Liver (tissue), 9 donors: ENCODE results near the gene ANKRD1. TPM values are rescaled to one million over a fixed set of nuclear protein-coding genes. Genes with fewer than 3 reads are reported as not detected.

ENCODE experiments used
- DNase-seq: peaks from one replicate; pipeline ENCODE4 v3.0.0-alpha.2; 2017; ENCODE audit warnings: low spot score
- H3K27ac ChIP-seq, 2 donors: one replicate each; pipeline ENCODE4 v1.7.0; 2013; ENCODE audit warnings: inconsistent platforms in 2 of 2, low read length in 2 of 2, control low read depth in 1 of 2, low read depth in 1 of 2, mild to moderate bottlenecking in 1 of 2
- H3K27me3 ChIP-seq, 4 donors: one replicate each; pipeline versions ENCODE4 v1.6.1 to v1.7.0; 2013; ENCODE audit warnings: low read length in 3 of 4, inconsistent platforms in 1 of 4, mild to moderate bottlenecking in 1 of 4, moderate library complexity in 1 of 4; ENCODE audit not compliant: control insufficient read depth in 4 of 4, insufficient read depth in 4 of 4
- H3K36me3 ChIP-seq, 4 donors: one replicate each; pipeline versions ENCODE4 v1.6.1 to v1.7.0; 2013; ENCODE audit warnings: low read length in 3 of 4, mild to moderate bottlenecking in 3 of 4, low read depth in 1 of 4, moderate library complexity in 1 of 4; ENCODE audit not compliant: control insufficient read depth in 4 of 4, insufficient read depth in 3 of 4
- H3K4me1 ChIP-seq, 4 donors: one replicate each; pipeline versions ENCODE4 v1.6.1 to v1.7.0; 2013; ENCODE audit warnings: low read length in 3 of 4, mild to moderate bottlenecking in 3 of 4, moderate library complexity in 1 of 4; ENCODE audit not compliant: control insufficient read depth in 4 of 4, insufficient read depth in 4 of 4
- H3K4me3 ChIP-seq, 3 donors: one replicate each; pipeline versions ENCODE4 v1.6.1 to v1.7.0; 2013; ENCODE audit warnings: low read length in 3 of 3, control low read depth in 1 of 3, low read depth in 1 of 3, mild to moderate bottlenecking in 1 of 3
- H3K9ac ChIP-seq, 2 donors: one replicate each; pipeline ENCODE4 v1.7.0; 2013; ENCODE audit warnings: low read length in 2 of 2, mild to moderate bottlenecking in 2 of 2, moderate library complexity in 2 of 2, control low read depth in 1 of 2, low read depth in 1 of 2
- H3K9me3 ChIP-seq, 4 donors: one replicate each; pipeline versions ENCODE4 v1.6.1 to v1.7.0; 2013; ENCODE audit warnings: low read length in 3 of 4; ENCODE audit not compliant: control insufficient read depth in 4 of 4
- EGR1 ChIP-seq, 2 donors: IDR thresholded peaks; 2 replicates each; pipeline ENCODE4 v1.6.1; 2016 to 2018; ENCODE audit warnings: antibody characterized with exemption in 2 of 2, low read depth in 2 of 2
- FOXA1 ChIP-seq: IDR thresholded peaks from 2 replicates; pipeline ENCODE4 v1.6.1; 2016; ENCODE audit warnings: antibody characterized with exemption
- FOXA2 ChIP-seq: IDR thresholded peaks from 2 replicates; pipeline ENCODE4 v1.6.1; 2016; ENCODE audit warnings: antibody characterized with exemption
- GABPA ChIP-seq, 2 donors: IDR thresholded peaks in 1 of 2; conservative IDR thresholded peaks in 1 of 2; 2 replicates each; pipeline ENCODE4 v1.6.1; 2016; ENCODE audit warnings: antibody characterized with exemption in 2 of 2, mild to moderate bottlenecking in 1 of 2, moderate library complexity in 1 of 2
- HNF4A ChIP-seq, 2 donors: conservative IDR thresholded peaks; 2 replicates each; pipeline ENCODE4 v1.6.1; 2016; ENCODE audit warnings: antibody characterized with exemption in 2 of 2, mild to moderate bottlenecking in 2 of 2
- HNF4G ChIP-seq: IDR thresholded peaks from 2 replicates; pipeline ENCODE4 v1.6.1; 2016; ENCODE audit warnings: antibody characterized with exemption
- JUND ChIP-seq, 2 donors: IDR thresholded peaks; 2 replicates each; pipeline ENCODE4 v1.6.1; 2016; ENCODE audit warnings: antibody characterized with exemption in 2 of 2
- NR2F2 ChIP-seq: IDR thresholded peaks from 2 replicates; pipeline ENCODE4 v1.6.1; 2016; ENCODE audit warnings: antibody characterized with exemption
- RAD21 ChIP-seq, 2 donors: IDR thresholded peaks; 2 replicates each; pipeline ENCODE4 v1.6.1; 2016; ENCODE audit warnings: antibody characterized with exemption in 2 of 2, mild to moderate bottlenecking in 2 of 2
- RXRA ChIP-seq, 2 donors: IDR thresholded peaks; 2 replicates each; pipeline ENCODE4 v1.6.1; 2017 to 2018; ENCODE audit warnings: antibody characterized with exemption in 2 of 2, mild to moderate bottlenecking in 1 of 2
- SP1 ChIP-seq: IDR thresholded peaks from 2 replicates; pipeline ENCODE4 v1.6.1; 2018; ENCODE audit warnings: antibody characterized with exemption, mild to moderate bottlenecking
- TAF1 ChIP-seq: conservative IDR thresholded peaks from 2 replicates; pipeline ENCODE4 v1.6.1; 2016; ENCODE audit warnings: antibody characterized with exemption, mild to moderate bottlenecking
- YY1 ChIP-seq: IDR thresholded peaks from 2 replicates; pipeline ENCODE4 v1.6.1; 2016; ENCODE audit warnings: antibody characterized with exemption, mild to moderate bottlenecking
- WGBS: extraction: QIAGEN DNeasy Blood & Tissue Kit; methylation state at CpG from one replicate; pipeline ENCODE4 v1.1.7; 2013; 5-methylcytosine and 5-hydroxymethylcytosine counted together
- polyA plus RNA-seq, 2 donors: library from polyadenylated mRNA; stranded (reverse) in 1 of 2; unstranded in 1 of 2; fragments of 200-250 nt in 1 of 2; fragments of >200 nt in 1 of 2; fragmentation: Nextera tagmentation in 1 of 2; extraction: Ambion mirVana in 1 of 2; gene quantifications; one replicate each; pipeline versions ENCODE4 v1.2.1 to v1.2.3, GENCODE V29; 2013 to 2015
- total RNA-seq, 2 donors: library from RNA; depleted of rRNA; stranded (reverse); fragments of >200 nt; gene quantifications; one replicate each; pipeline ENCODE4 v1.2.3, GENCODE V29; 2014
- TF ChIP-seq, protein P1 (sequence below): IDR thresholded peaks from 2 replicates; pipeline ENCODE4 v1.6.1; 2016; ENCODE audit warnings: antibody characterized with exemption
- TF ChIP-seq, protein P2 (sequence below): IDR thresholded peaks from 2 replicates; pipeline ENCODE4 v1.6.1; 2016; ENCODE audit warnings: antibody characterized with exemption, mild to moderate bottlenecking
- TF ChIP-seq, protein P3 (sequence below): fragments of 150-350 bp; IDR thresholded peaks from 2 replicates; pipeline ENCODE4 v1.5.1; 2017; ENCODE audit warnings: improper control_type of control experiment, low read depth, low read length; ENCODE audit not compliant: missing input control
- TF ChIP-seq, protein P4 (sequence below): IDR thresholded peaks from 2 replicates; pipeline ENCODE4 v1.6.1; 2016; ENCODE audit warnings: antibody characterized with exemption
- TF ChIP-seq, protein P5 (sequence below): IDR thresholded peaks from 2 replicates; pipeline ENCODE4 v1.6.1; 2016; ENCODE audit warnings: antibody characterized with exemption
- donor health status: healthy.
- donor health status: healthy.
- donor health status: healthy.
- donor health status: healthy.
- donor health status: healthy.

Gene ANKRD1
- total and polyA plus RNA-seq, 4 donors, result 0.16 to 0.25 TPM; not detected in 2

DNA sequence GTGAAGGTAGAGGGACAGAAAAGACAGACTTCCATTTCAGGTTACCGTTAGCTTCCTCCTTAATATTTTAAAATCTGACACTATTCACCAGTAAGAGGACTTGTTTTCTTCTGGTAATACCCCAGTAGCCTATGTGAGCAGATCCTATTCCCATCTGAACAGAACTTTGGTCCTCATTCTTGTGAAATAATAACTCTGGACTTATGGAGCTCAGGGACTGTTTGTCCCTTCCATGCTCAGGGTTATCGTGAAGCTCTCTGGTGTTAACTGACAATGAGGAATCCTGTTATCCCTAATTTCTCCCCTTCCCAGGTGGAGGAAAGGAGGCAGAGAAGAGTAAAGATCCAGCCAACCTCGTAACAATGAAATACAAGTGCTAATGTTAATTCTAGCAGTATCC lies 47.0 kb upstream of the ANKRD1 start:
- H3K9ac ChIP-seq, result no peak overlapping the region
- no peak overlapping the region for H3K4me3 ChIP-seq
- no peaks in the 10 kb centered on the region for H3K27me3 ChIP-seq
- no peaks in the 10 kb centered on the region for H3K36me3 ChIP-seq
- no peak for DNase-seq
- no peaks in the 10 kb centered on the region for H3K9me3 ChIP-seq
- 80% methylated on average over 3 of the region's 3 CpGs for WGBS
- no peaks in the 10 kb centered on the region for H3K4me1 ChIP-seq
- TF ChIP-seq, protein P1, sequence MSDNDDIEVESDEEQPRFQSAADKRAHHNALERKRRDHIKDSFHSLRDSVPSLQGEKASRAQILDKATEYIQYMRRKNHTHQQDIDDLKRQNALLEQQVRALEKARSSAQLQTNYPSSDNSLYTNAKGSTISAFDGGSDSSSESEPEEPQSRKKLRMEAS, result no peak
- TF ChIP-seq GABPA (IDR thresholded peaks at IDR 0.05 in 1 of 2, conservative IDR thresholded peaks at IDR 0.05 in 1 of 2) (no peak), FOXA1 (no peak), FOXA2 (no peak), HNF4A (conservative IDR thresholded peaks at IDR 0.05) (no peak), EGR1 (IDR thresholded peaks at IDR 0.05; ENCODE audit: low read depth in 2 of 2) (no peak), RAD21 (IDR thresholded peaks at IDR 0.05) (no peak), TAF1 (no peak), HNF4G (no peak), SP1 (no peak), JUND (IDR thresholded peaks at IDR 0.05) (no peak), RXRA (IDR thresholded peaks at IDR 0.05) (no peak), YY1 (no peak), NR2F2 (no peak)
- TF ChIP-seq, protein P2, sequence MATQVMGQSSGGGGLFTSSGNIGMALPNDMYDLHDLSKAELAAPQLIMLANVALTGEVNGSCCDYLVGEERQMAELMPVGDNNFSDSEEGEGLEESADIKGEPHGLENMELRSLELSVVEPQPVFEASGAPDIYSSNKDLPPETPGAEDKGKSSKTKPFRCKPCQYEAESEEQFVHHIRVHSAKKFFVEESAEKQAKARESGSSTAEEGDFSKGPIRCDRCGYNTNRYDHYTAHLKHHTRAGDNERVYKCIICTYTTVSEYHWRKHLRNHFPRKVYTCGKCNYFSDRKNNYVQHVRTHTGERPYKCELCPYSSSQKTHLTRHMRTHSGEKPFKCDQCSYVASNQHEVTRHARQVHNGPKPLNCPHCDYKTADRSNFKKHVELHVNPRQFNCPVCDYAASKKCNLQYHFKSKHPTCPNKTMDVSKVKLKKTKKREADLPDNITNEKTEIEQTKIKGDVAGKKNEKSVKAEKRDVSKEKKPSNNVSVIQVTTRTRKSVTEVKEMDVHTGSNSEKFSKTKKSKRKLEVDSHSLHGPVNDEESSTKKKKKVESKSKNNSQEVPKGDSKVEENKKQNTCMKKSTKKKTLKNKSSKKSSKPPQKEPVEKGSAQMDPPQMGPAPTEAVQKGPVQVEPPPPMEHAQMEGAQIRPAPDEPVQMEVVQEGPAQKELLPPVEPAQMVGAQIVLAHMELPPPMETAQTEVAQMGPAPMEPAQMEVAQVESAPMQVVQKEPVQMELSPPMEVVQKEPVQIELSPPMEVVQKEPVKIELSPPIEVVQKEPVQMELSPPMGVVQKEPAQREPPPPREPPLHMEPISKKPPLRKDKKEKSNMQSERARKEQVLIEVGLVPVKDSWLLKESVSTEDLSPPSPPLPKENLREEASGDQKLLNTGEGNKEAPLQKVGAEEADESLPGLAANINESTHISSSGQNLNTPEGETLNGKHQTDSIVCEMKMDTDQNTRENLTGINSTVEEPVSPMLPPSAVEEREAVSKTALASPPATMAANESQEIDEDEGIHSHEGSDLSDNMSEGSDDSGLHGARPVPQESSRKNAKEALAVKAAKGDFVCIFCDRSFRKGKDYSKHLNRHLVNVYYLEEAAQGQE, result no peak
- TF ChIP-seq, protein P3, sequence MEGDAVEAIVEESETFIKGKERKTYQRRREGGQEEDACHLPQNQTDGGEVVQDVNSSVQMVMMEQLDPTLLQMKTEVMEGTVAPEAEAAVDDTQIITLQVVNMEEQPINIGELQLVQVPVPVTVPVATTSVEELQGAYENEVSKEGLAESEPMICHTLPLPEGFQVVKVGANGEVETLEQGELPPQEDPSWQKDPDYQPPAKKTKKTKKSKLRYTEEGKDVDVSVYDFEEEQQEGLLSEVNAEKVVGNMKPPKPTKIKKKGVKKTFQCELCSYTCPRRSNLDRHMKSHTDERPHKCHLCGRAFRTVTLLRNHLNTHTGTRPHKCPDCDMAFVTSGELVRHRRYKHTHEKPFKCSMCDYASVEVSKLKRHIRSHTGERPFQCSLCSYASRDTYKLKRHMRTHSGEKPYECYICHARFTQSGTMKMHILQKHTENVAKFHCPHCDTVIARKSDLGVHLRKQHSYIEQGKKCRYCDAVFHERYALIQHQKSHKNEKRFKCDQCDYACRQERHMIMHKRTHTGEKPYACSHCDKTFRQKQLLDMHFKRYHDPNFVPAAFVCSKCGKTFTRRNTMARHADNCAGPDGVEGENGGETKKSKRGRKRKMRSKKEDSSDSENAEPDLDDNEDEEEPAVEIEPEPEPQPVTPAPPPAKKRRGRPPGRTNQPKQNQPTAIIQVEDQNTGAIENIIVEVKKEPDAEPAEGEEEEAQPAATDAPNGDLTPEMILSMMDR, result no peak
- TF ChIP-seq, protein P4, sequence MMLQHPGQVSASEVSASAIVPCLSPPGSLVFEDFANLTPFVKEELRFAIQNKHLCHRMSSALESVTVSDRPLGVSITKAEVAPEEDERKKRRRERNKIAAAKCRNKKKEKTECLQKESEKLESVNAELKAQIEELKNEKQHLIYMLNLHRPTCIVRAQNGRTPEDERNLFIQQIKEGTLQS, result no peak
- TF ChIP-seq, protein P5, sequence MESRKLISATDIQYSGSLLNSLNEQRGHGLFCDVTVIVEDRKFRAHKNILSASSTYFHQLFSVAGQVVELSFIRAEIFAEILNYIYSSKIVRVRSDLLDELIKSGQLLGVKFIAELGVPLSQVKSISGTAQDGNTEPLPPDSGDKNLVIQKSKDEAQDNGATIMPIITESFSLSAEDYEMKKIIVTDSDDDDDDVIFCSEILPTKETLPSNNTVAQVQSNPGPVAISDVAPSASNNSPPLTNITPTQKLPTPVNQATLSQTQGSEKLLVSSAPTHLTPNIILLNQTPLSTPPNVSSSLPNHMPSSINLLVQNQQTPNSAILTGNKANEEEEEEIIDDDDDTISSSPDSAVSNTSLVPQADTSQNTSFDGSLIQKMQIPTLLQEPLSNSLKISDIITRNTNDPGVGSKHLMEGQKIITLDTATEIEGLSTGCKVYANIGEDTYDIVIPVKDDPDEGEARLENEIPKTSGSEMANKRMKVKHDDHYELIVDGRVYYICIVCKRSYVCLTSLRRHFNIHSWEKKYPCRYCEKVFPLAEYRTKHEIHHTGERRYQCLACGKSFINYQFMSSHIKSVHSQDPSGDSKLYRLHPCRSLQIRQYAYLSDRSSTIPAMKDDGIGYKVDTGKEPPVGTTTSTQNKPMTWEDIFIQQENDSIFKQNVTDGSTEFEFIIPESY, result no peak
- H3K27ac ChIP-seq, result no peak overlapping the region
